GM18517 (cell line): ENCODE results near the gene CTSL.

ENCODE experiments used
- ATAC-seq: cut with Tn5 transposase; IDR thresholded peaks from one replicate; pipeline ENCODE4 v1.9.1; 2021; ENCODE audit warnings: mild to moderate bottlenecking, moderate library complexity; ENCODE audit not compliant: unreplicated experiment

The CTSL gene

DNA sequence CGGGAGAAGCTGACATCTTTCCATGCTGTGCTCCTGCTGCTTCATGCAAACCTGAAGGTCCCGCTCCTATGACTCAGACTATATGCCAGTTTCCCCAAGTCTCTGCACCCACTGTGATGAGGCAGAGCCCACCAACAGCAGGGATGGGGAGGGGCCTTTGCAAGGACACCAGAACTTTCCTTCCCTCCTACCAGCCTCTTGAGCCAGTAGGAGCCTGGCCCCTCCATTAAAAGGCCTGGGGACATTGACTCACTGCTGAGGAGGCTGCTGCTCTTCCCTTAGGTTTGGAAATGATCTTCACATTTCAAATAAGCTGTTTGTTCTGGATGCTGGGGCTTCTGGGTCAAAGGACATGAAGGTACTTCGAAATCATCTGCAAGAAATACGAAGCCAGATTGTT lies 26.1 kb upstream of the CTSL start:
- ATAC-seq = no peak

DNA sequence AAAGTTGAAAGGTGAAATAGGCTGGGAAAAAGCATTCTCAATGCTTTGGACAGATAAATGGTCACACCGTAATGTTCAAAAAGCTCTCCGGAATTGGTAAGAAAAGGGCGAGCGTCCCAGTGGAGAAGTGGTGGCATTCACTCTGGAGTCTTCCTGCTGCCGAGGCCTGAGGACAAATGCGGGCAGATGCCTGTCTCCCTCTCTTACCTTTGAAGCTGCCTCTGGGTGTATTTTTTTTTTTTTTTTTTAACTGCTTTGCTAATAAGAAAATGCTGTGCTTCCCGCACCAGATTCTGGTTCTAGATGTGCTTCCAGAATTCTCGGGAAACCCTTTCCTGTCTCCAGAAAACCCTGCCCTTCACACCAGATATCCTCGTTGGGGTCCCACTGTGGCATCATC lies 24.4 kb upstream of the CTSL start:
- no peak for ATAC-seq

DNA sequence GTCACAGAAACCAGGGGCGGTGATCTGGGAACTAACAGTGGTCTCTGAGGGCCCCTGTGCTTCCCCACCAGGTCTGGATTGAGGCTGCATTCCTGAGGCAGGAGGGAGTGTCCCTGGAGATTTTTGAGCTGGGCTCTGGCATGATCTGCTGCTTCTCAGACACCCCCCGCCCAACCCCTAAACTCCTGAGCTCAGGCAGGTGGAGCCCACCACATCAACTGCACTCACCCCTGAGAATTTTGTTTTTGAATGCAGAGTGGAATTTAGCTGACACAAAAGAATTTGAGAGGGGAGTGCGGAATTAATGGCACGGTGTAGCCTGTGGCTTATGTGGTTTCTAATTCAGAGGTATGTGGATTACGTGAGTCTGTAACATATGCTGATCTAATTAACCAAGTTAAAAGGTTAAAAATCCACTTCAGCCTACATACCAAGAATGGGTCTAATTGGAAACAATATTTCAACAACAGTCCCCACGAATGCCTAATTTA lies 23.9 kb upstream of the CTSL start:
- ATAC-seq = no peak

DNA sequence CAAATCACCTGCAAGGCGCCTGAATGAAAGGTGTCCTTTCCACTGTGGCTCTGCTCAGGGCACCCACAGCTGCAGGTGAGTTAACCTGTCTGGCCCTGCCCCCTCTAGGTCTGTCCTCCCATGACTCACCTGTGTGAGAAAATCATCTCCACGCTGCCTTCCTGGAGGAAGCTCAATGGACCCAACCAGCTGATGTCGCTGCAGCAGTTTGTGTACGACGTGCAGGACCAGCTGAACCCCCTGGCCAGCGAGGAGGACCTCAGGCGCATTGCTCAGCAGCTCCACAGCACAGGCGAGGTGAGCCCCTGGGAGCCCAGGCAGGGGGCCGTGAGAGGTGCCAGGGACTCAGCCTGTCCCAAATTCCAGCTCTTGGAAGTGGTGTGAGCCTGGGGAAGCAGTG lies 23.0 kb upstream of the CTSL start:
- ATAC-seq = no peak

DNA sequence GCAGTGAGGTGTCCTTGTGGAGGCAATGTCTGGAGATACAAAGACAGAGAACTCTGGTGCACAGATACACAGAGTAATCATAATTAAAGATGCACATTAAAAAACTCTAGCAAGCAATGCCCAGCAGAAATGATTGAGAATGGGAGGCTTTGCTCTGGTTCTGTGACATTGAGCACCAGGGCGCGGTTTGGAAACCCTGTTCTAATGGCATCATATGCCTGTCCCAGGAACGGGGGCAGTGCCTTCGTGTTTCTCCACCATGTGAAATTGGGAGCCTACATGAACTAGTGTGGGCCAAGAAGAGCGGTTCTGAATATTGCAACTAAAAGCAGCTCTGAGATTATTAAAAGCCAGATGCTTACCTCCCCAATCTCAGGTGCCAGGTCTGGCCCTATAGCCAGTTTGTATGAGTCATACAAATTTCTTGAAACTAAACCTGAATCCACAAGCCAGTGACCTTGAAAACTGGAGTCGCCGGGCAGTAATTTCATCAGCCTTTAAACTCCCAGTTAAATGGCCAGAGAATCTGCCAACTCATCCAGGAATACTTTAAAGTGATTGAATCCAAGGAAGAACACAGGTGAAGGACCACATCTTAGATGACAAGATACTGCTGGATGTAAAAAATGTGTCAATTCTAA lies 22.2 kb upstream of the CTSL start:
- ATAC-seq = no peak

DNA sequence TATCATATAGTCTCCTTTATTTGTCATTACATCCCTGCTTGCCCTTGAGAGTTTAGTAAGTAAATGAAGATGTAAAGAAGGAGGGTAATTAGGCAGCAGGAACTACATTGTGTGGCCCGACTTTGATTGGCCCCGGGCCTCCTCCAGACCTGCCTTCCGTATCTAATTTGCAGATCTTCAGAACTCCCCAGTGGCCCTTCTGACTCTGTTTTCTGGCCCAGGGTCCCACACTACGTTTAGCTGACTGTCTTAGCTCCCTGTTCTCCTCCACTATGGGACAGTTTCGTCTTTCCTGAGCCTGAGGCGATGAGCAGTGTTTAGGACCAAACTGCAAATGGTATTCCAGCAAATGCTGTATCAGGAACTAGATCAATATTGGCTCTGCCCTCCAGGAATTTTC lies 21.6 kb upstream of the CTSL start:
- ATAC-seq = no peak

DNA sequence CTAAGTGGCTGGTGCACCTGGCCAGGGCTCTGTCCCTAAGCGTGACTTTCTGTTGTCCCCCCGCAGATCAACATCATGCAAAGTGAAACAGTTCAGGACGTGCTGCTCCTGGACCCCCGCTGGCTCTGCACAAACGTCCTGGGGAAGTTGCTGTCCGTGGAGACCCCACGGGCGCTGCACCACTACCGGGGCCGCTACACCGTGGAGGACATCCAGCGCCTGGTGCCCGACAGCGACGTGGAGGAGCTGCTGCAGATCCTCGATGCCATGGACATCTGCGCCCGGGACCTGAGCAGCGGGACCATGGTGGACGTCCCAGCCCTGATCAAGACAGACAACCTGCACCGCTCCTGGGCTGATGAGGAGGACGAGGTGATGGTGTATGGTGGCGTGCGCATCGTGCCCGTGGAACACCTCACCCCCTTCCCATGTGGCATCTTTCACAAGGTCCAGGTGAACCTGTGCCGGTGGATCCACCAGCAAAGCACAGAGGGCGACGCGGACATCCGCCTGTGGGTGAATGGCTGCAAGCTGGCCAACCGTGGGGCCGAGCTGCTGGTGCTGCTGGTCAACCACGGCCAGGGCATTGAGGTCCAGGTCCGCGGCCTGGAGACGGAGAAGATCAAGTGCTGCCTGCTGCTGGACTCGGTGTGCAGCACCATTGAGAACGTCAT lies 19.7 kb upstream of the CTSL start:
- ATAC-seq = no peak

DNA sequence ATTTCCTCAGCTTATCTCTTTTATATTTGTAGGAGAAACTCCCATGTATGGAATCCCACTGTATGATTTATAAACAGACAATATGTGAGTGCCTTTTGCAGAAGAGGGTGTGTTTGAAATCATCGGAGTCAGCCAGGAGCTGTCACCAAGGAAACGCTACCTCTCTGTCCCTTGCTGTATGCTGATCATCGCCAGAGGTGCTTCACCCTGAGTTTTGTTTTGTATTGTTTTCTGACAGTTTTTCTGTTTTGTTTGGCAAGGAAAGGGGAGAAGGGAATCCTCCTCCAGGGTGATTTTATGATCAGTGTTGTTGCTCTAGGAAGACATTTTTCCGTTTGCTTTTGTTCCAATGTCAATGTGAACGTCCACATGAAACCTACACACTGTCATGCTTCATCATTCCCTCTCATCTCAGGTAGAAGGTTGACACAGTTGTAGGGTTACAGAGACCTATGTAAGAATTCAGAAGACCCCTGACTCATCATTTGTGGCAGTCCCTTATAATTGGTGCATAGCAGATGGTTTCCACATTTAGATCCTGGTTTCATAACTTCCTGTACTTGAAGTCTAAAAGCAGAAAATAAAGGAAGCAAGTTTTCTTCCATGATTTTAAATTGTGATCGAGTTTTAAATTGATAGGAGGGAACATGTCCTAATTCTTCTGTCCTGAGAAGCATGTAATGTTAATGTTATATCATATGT lies 18.0 kb upstream of the CTSL start:
- ATAC-seq = no peak

DNA sequence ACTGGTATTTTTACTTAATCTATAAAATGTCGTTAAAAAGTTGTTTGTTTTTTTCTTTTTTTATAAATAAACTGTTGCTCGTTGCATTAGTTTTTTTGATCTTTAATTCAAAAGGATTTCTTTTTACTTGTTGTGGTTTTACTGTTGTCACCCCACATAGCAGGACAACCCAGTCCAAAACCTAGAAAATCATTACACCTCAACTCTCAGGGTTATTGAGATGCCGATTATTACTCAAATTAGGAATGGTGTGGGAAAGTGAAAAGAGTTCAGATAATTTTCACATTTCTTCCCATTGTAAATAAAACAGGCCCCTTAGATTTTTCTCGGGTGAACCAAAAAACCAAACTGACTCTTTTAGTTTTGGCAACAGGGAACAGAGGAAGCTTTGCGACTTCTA lies 17.4 kb upstream of the CTSL start:
- ATAC-seq = no peak

DNA sequence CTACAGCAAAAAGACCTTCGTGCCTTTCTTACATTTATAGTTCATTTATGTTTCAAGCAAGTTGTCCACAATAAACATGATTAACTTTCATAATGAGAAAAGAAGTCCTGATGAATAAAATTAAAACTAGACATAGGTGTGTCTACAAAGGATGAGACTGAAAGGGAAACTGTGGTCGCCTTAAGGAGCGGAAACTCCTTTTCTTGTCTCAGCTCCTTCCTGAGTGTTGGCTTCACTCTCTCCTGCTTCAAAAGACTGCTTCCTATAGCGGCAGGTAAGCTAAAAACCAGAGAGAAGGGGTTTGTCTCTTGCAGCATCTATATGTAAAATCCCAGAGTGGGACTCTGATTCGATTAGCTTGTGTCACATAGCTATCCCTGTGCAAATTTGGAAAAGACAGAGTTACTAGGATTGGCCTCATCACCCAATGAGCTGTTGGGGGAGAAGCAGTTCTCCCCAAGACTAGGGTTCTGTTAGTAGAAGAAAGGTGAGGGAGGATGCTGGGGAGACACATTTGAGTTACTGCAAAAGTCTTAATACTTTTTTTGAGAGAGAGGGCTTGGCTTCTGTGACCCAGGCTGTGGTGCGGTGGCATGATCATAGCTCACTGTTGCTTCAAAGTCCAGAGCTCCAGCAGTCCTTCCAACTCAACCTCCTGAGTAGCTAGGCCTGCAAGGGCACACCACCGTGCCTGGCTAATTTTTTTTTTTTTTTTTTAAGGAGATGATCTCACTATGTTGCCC lies 16.8 kb upstream of the CTSL start:
- no peak for ATAC-seq

DNA sequence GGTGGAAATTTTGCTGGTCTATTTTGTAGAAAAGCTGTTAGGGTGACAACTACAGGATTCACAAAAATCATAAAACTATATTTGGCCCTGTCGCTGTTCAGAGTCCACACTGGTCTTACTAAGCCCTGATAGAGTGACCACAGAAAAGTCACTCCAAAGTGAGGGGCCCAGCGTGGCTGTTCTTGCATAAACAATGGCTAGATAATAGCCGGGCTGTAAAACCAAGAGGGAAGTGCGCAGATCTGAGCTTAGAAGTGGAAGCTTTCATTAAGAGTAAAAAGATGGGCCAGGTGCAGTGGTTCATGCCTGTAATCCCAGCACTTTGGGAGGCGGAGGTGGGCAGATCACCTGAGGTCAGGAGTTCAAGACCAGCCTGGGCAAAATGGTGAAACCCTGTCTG lies 15.5 kb upstream of the CTSL start:
- no peak for ATAC-seq

DNA sequence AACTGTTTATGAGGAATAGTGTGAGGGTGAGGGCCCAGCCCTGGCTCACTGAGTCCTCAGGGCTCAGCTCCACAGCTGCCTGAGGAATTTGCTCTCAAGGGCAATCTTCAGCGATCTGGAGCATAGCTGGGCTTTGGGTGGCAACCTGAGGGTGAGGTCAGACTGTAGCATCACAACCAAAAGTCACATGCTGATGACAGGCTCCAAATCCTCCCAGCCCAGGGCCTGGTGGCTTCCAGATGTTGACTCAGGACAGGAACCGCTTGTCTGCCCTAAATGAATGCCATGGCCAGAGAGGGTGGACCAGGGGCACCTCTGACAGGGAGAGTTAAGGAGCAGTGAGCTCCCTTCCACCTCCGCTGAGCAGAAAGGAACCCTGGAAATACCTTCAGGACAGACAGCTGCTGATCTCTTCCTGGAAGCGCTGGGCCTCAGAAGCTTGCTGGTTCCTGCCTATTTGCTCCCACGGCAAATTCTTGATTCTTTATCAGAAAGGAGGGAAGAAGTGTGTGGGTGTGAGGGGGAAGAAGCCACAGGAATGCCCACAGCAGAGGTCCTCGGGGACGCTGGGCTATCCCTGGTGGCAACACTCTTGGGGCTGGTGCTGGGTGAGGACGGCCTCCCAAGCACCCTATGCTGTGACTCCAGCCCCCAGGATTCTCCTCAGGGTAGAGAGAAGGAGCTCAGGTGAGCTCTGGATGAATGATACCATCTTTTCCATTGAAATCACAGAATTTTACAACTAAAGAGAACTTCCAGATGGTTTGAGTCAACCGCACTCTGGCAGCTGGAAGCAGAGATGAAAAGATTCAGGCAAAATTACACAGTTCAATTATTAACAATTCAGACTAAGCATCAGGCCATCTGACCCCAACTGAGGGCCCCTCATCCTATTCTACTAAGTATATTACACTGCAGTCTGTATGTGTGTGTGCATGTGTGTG lies 13.8 kb upstream of the CTSL start:
- ATAC-seq = no peak

DNA sequence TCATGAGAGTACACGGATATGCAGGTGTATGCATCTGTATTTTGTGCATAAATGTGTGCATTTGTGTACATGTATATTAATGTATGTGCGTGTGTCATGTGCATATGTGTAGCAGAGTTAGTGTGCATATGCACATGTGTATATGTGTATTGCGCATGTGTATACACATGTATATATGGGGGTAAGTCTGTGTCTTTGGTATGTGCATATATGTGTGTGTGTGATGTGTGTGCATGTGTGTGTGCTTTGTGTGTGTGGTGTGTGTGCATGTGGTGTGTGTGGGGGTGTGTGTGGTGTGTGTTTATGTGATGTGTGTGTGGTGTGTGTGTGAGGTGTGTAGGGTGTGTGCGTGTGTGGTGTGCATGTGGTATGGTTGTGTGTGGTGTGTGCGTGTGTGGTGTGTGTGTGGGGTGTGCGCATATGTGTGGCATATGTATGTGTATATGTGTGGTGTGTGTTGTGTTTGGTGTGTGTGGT lies 13.1 kb upstream of the CTSL start:
- no peak for ATAC-seq

DNA sequence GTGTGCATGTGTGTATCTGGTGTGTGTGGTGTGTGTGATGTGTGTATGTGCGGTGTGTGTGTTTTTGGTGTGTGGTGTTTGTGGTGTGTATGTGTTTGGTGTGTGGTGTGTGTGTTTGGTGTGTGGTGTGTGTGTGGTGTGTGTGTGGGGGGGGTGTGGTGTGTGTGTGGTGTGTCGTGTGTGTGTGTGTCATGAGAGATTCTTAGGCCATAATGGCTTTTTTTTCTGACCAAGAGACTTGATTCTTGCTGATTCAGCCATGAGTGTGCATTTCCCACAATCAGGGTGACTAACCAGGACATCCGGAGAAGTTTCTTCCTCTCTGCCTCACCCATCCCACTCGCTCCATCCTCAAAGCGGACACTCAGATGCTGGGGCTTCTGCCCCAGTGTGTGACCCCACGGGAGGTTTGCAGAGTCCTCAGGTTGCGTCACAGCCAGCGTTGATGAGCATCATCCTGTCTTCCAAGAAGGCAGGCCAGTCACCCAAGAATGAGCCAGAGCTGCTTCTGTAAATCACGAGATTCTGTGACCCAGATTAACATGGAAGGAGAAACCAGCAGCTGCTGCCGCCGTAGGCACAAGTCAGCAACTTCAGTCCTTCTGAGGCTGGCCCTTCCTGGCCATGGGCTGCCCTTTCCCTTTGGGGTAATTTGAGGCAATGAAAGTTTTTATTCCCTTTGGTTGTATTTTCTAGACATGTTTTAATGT lies 12.5 kb upstream of the CTSL start:
- no peak for ATAC-seq

DNA sequence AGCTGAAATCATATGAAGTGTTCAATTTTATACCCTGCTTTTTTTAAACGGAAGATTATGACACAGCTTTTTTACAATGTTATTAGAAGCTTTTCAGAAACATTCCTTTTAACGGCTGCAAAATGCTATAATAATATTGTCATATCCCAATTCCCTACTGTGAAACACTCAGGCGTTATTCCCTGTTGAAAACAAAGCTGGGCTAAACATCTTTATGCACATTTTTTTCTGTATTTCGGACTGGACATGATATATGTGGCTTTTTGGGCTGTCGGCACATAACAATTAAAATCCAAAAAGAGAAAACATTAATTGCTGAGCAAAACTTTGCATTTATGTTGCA lies 12.0 kb upstream of the CTSL start:
- no peak for ATAC-seq

DNA sequence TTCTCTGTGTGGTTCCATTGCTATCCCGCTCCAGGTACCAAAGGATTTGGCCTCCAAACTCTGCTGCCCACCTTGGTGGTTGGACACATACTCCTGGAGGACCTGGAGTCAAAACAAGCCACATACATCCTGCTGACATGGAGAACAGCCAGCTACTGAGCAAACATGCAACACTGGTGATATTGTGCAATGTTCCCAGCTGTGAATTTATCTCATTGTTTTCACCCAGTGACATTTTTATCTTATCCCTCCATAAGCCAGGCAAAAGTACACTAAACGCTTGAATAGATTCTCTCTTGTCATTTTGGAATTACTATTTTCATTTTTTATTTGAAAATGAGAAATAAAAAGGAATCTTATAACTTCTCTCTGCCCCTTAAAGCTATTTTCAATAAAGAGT lies 11.1 kb upstream of the CTSL start:
- ATAC-seq = no peak

DNA sequence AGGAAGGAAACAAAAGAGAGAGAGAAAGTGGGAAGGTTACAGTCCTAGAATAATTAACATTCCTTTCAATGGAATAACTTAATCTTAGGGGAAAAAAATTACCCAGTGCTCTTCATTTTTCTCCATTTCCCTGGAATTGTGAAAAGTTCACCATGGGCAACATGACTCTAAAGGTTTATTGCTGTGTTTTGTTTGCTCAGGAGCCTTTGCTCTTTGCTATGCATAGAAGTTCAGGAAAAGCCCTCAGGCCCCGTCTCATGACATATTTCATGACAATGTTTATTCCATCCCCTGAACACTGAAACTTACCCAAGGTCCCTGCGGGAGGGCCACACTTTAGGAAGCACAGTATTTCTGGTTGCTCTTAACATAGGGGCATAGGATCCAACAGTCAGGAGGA lies 9.8 kb upstream of the CTSL start:
- no peak for ATAC-seq

DNA sequence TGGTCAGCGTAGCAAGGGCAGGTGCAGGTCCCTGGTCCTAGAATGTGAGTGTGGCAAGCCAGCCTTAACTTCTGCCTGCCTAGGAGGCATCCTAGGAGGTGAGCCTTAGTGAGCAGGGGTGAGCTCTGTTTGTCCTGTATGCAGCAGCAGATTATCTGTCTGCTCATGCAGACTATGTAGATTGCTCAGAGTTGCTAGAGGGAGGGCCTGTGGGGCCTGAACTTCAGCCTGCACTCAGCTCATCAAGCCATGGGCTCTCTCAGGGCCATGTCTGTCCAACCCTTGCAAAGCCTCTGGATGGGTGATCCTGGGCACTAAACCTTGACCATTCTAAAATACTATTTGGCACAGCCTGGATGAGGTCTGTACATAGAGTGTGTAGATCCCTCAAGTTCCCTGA lies 8.5 kb upstream of the CTSL start:
- ATAC-seq = no peak

DNA sequence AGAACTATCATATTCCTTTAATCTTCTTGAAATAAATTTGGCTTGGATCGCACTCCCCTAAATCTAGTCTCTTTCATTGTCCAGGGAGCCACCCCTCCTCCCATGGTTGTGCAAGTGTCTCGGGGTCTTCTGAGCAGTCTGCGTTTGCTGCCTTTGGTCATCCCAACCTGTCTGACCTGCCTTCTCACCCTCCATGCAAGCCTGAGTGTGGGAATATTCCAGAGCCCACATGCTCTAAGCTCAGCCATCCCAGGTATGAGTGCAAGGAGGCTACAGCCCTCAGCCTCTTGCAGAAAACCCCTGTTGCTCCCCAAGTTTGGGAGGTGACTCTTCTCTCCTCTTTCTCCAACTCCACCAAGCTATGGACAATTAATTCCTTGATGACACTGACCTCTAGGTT lies 7.7 kb upstream of the CTSL start:
- ATAC-seq = no peak
